ENCODE data around the gene PTCH1. TPM values are rescaled to one million over a fixed set of nuclear protein-coding genes. Genes with fewer than 3 reads are reported as not detected.
A peak's percentile ranks its signal among the peaks of the same experiment; 100 is the strongest.

PTCH1 gene
- total and polyA plus RNA-seq, 10 of the 15 experiments (the other 5 are each of a cell fraction or from before 2014, with no cell fraction given) = 0.16 to 6.1 (median 2.6) TPM

DNA sequence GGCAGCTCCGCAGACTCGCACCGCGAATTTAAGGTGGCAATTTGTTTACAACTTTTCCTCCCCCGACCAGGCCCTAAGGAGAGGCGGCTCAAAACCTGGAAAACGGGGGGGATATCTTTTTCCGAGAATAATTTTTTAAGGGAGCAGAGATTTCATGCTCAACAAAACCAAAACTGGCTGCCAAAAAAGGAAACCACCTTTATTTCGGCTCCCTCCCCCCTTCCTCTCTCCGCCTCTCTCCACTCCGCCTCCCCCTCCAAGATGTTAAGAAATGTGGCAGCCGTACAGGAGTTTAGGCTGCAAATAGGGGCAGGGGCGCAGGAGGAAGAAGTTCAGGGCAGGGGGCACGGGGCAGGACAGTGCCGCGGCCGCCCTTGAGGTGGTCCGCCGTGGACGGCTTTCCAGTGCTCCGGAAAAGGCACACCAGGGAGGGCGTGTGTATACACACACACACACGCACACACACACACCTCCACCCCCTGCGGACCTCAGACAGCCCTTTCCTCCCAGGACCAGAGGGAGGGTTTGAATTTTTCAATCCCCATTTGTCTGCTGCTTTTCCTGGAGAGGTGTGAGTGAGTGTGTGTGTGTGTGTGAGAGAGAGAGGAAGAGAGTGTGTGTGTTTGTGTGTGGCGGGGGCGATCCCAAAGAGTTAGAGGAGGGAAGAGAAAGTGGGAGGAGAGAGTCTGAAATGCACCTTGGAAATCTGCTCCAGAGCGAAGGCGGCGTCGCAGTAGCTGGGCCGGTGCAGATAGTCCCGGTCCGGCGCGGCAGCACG lies 9.1 kb downstream of the PTCH1 start (continued):
- TF ChIP-seq, protein P1, sequence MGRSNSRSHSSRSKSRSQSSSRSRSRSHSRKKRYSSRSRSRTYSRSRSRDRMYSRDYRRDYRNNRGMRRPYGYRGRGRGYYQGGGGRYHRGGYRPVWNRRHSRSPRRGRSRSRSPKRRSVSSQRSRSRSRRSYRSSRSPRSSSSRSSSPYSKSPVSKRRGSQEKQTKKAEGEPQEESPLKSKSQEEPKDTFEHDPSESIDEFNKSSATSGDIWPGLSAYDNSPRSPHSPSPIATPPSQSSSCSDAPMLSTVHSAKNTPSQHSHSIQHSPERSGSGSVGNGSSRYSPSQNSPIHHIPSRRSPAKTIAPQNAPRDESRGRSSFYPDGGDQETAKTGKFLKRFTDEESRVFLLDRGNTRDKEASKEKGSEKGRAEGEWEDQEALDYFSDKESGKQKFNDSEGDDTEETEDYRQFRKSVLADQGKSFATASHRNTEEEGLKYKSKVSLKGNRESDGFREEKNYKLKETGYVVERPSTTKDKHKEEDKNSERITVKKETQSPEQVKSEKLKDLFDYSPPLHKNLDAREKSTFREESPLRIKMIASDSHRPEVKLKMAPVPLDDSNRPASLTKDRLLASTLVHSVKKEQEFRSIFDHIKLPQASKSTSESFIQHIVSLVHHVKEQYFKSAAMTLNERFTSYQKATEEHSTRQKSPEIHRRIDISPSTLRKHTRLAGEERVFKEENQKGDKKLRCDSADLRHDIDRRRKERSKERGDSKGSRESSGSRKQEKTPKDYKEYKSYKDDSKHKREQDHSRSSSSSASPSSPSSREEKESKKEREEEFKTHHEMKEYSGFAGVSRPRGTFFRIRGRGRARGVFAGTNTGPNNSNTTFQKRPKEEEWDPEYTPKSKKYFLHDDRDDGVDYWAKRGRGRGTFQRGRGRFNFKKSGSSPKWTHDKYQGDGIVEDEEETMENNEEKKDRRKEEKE (IDR thresholded peaks at IDR 0.05) = no peak

DNA sequence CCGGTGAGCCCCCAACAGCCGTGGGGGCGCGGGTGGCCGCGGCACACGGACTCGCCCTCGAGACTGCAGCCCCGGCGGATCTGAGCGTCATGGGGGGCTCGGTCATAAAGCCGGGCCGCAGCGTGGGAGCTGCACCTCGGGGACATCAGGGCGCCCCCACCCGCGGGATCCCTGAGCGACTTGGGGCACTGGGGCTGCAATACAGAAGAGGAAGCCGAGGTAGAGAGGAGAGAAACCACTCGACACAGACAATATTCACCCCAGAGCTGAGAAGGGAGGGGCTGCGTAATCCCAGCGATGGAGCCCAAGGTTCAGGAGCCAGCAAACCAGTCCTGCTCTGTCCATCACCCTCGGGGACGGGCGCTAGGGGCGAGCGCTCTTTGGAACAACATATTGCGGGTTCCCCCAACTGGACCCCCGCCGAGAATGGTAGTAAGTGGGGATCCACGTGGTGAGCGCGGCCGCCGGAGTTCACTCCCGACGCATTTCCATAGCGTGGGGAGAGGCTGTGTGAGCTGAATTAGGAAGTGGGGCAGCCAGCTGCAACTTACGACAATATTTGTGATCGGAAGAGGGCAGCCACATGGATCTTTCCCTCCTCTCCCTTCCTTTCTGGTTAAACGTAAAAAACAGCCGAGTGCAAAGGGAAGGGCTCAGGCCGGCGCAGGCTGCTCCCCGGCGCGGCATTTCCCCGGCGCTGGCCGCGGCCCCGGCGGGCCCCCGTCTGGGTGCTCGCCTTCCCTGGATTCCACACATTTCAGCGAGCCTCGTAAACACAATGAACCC lies 9.9 kb downstream of the PTCH1 start:
- Histone ChIP-seq H2AFZ (ENCODE audit: control insufficient read depth, low read depth, low read length) (peak overlapping the region; percentile 84), H3K4me2 (ENCODE audit: control insufficient read depth, insufficient read depth) (peak overlapping the region; percentile 79), H3K79me2 (ENCODE audit: control insufficient read depth, insufficient read depth, low read length) (peaks cover 30% of the 10 kb centered on the region), H3K4me1 (ENCODE audit: control insufficient read depth, insufficient read depth, low read length) (peaks cover 20% of the 10 kb centered on the region), H3K27ac (ENCODE audit: control insufficient read depth, insufficient read depth) (peak overlapping the region; percentile 90), H3K36me3 (ENCODE audit: control insufficient read depth in 2 of 2, insufficient read depth in 2 of 2, low read length in 1 of 2) (no peaks in the 10 kb centered on the region), H4K20me1 (ENCODE audit: control insufficient read depth, insufficient read depth) (no peaks in the 10 kb centered on the region), H3K9ac (ENCODE audit: control insufficient read depth, insufficient read depth, low read length) (peak overlapping the region; percentile 90), H3K9me3 (replicated peaks; ENCODE audit: control insufficient read depth, insufficient read depth, low read length) (no peaks in the 10 kb centered on the region), H3K27me3 (replicated peaks in 1 of 2; ENCODE audit: control insufficient read depth in 2 of 2, insufficient read depth in 2 of 2, low read length in 1 of 2) (peaks cover 1 to 4% of the 10 kb centered on the region in 2 experiments; a peak in 3 of 4 replicates), H3K4me3 (peak overlapping the region; percentile 94)
- BruUV-seq (replicated peaks) = no TSS peak
- ChIA-PET RAD21 (ENCODE audit: unreplicated experiment) (interaction anchor here (1.0 to 2.5 kb wide), 2 partner anchors 13 to 44 kb away, joined by 4 to 14 read pairs; no protein-coding TSS in a partner anchor), SMC1A (ENCODE audit: uncharacterized antibody, unreplicated experiment) (interaction anchor here (0.8 to 1.7 kb wide), 3 partner anchors 9 to 44 kb away, joined by 3 to 5 read pairs (median 4); no protein-coding TSS in a partner anchor), POLR2A (interaction anchor here (0.7 to 1.2 kb wide), 2 partner anchors 18 to 44 kb away, joined by 3 to 5 read pairs; no protein-coding TSS in a partner anchor), CTCF (interaction anchor here (1.0 kb wide), 1 partner anchor 44 kb away, joined by 3 read pairs; no protein-coding TSS in a partner anchor)
- ATAC-seq (peak; percentile 29), DNase-seq (ENCODE audit: low read depth, low spot score) (no peak), FAIRE-seq (no peak)
- WGBS (ENCODE audit: insufficient coverage, insufficient replicate concordance, low lambda C conversion rate, missing lambda C conversion rate) = under 1% methylated on average over 57 of the region's 60 CpGs
- intact Hi-C loops (cut with micrococcal nuclease; ENCODE audit: unreplicated experiment) (loop anchor here (1.0 to 10.0 kb wide), 5 partner anchors 45 to 370 kb away; partner anchors contain the start of genes ERCC6L2 and FANCC), in situ Hi-C loops (cut with MboI) (loop anchor here (10.0 kb wide), 1 partner anchor 368 kb away; the partner anchor contains the start of gene ERCC6L2)
- no peak for TF ChIP-seq SP1 (IDR thresholded peaks at IDR 0.05; ENCODE audit: low read depth, low read length)
- no peak for TF ChIP-seq FOS (IDR thresholded peaks at IDR 0.05; ENCODE audit: borderline replicate concordance, extremely low read depth, insufficient read length)
- TF ChIP-seq YBX1 (IDR thresholded peaks at IDR 0.05) = no peak
- TF ChIP-seq, protein P2, sequence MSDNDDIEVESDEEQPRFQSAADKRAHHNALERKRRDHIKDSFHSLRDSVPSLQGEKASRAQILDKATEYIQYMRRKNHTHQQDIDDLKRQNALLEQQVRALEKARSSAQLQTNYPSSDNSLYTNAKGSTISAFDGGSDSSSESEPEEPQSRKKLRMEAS (IDR thresholded peaks at IDR 0.05; ENCODE audit: low read depth, low read length) = no peak
- no peak for TF ChIP-seq SREBF2 (IDR thresholded peaks at IDR 0.05; ENCODE audit: low read length)
- no peak for TF ChIP-seq RCOR1 (conservative IDR thresholded peaks at IDR 0.05; ENCODE audit: low read depth, low read length)
- no peak for TF ChIP-seq IRF4 (IDR thresholded peaks at IDR 0.05; ENCODE audit: low read depth, low read length)
- TF ChIP-seq, protein P3, sequence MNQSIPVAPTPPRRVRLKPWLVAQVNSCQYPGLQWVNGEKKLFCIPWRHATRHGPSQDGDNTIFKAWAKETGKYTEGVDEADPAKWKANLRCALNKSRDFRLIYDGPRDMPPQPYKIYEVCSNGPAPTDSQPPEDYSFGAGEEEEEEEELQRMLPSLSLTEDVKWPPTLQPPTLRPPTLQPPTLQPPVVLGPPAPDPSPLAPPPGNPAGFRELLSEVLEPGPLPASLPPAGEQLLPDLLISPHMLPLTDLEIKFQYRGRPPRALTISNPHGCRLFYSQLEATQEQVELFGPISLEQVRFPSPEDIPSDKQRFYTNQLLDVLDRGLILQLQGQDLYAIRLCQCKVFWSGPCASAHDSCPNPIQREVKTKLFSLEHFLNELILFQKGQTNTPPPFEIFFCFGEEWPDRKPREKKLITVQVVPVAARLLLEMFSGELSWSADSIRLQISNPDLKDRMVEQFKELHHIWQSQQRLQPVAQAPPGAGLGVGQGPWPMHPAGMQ (IDR thresholded peaks at IDR 0.05; ENCODE audit: borderline replicate concordance) = no peak
- no peak for TF ChIP-seq CBX5 (IDR thresholded peaks at IDR 0.05; ENCODE audit: low read depth)
- peak; percentile 88 for TF ChIP-seq BACH1 (IDR thresholded peaks at IDR 0.05; ENCODE audit: borderline replicate concordance)

All from GM12878 (cell line).